ENCODE measurements around the gene OXA1L.

Gene OXA1L

DNA sequence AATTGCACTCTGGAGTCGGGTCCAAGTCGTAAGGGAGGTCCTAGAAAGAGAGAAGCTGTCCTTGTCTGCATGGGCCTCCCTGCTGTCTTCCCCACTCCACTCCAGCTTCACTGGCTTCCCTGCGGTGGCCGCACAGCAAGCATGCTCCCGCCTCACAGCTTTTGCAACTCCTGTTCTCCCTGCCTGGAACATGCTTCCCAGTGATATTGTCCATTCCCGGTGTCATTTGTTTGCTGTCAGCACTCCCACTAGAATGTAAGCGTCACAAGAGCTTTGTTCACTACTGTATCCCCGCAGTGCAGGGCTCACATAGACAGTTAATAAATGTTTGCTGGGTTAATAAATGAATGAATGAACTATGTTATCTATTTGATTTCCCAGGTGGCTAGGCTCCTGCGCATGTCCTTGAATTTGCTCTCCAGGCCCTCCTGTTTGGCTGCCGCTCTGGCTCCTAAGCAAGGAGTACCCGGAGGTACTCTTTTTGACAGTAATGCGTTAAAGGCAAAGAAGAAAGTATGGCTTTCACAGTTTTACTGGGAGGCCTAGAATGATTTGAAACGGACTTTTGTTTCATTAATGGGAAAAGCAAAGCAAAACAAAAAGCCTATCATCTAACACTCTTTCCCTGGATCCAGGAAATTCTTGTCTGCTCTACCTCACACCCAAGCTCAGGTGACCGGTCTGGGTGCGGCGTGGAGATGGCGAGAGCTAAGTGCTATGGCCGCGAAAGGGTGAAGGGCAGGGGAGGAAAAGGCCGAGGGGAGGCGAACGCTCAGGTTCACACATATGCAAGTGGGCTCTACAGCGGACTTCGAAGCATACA is 54.9 kb downstream of the OXA1L start:
- no peak overlapping the region for H3K4me3 ChIP-seq (ENCODE audit: low read length)
- no peak for TF ChIP-seq ZNF274 (IDR thresholded peaks at IDR 0.05; ENCODE audit: low read depth, low read length)

DNA sequence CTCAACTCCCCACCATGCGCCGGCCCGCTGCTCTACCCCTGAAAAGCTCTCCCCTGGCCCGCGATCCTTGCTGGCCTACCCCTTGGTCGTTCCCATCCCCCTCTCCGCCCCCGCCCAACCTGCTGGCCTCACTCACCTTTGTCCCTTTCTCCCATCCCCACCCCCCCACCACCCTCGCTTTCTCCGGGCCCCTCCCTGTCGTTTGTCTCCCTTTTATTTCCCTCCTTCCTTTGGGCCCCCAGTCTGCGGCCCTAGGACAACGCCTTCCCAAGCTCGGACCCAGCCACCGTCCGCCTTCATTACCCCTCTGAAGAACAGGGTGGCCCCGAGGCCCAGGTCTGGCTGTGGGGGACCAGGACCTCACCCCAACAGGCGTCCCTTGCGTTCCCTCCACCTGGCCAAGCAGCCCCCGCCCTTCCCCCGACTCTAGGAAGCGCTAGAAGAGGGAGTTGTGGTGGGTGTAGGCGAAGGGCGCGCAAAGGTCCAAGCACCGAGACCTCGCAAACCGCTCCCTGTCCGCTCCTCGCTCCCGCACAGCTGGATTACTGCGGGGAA is 55.6 kb downstream of the OXA1L start:
- peak overlapping the region; percentile 5; the same call in 1 of the 2 replicates for H3K4me3 ChIP-seq (ENCODE audit: low read length)
- no peak for TF ChIP-seq ZNF274 (IDR thresholded peaks at IDR 0.05; ENCODE audit: low read depth, low read length)
